Measurements from ENCODE around the gene PARP11.

GRCh38 chr12:3892631-3893030 lies 19.4 kb upstream of the PARP11 start:
- TF ChIP-seq, protein P1, sequence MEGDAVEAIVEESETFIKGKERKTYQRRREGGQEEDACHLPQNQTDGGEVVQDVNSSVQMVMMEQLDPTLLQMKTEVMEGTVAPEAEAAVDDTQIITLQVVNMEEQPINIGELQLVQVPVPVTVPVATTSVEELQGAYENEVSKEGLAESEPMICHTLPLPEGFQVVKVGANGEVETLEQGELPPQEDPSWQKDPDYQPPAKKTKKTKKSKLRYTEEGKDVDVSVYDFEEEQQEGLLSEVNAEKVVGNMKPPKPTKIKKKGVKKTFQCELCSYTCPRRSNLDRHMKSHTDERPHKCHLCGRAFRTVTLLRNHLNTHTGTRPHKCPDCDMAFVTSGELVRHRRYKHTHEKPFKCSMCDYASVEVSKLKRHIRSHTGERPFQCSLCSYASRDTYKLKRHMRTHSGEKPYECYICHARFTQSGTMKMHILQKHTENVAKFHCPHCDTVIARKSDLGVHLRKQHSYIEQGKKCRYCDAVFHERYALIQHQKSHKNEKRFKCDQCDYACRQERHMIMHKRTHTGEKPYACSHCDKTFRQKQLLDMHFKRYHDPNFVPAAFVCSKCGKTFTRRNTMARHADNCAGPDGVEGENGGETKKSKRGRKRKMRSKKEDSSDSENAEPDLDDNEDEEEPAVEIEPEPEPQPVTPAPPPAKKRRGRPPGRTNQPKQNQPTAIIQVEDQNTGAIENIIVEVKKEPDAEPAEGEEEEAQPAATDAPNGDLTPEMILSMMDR (IDR thresholded peaks at IDR 0.05; ENCODE audit: borderline replicate concordance, extremely low read depth, low read length, poor library complexity, severe bottlenecking) = no peak
- no peak for TF ChIP-seq EZH2 (IDR thresholded peaks at IDR 0.05; ENCODE audit: borderline replicate concordance, low read depth, low read length, severe bottlenecking)

All from DND-41 (cell line).